ENCODE data around the gene NDFIP1.

The NDFIP1 gene

DNA sequence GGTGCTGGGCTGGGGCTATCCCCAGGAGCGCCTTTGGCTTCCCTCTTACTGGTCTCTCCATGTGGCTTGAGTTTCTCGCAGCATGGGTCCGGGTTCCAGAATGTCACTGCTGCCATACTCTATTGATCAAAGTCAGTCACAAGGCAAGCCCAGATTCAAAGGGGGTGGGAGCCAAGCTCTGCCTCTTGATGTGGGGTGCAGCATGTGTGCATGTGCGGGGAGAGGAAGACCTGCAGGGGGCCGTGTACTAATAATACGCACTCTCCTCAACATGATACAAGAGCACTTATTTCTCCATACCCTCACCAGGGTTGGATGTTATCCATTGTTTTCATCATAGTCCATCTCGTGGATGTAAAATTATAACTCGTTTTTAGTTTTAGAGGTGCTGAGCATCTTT is 81.2 kb downstream of the NDFIP1 start:
- DNase-seq (ENCODE audit: low read depth, low spot score): no peak

DNA sequence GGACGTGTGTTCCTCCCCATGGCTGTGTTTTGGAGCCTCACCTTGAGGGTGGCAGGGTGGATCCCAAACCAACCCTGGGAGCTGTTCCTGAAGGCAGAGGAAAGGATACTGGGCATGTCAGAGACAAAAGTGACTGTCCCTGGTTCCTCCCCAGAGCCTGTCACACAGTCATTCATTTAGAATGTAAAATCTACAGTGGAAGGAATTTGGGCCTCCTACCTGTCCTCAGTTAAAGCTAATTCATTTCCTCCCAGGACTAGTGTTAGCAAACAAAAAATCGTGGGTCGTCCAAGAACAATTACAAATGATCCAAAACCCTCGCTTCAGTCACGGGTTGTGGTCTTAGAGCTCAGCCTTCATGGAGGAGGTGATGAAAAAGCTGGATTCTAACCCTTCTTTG is 83.2 kb downstream of the NDFIP1 start:
- DNase-seq (ENCODE audit: low read depth, low spot score): no peak

GRCh38 chr5:142192286-142193113 is 83.9 kb downstream of the NDFIP1 start:
- DNase-seq (ENCODE audit: low read depth, low spot score): no peak

GRCh38 chr5:142193114-142193428 is 84.5 kb downstream of the NDFIP1 start:
- DNase-seq (ENCODE audit: low read depth, low spot score): no peak

DNA sequence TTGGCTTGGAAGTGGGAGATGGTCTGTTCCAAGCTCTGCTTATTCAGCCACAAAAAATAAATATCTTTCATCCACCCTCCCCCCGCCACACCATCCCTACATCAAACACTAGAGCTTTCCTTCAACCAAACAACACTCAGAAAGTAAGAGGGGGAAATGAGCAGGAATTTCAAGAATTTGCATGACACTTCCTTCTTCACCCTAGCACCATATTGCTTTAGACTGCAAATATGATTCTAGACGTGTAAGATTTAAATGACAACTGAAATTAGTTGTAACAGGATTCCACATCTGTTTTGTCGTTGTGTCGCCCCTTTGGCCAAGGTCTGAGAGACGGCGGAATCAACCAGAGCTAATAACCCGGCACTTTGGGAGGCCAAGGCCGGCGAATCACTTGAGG is 88.5 kb downstream of the NDFIP1 start:
- peak; percentile 61 for DNase-seq (ENCODE audit: low read depth, low spot score)

GRCh38 chr5:142197781-142198180 is 89.2 kb downstream of the NDFIP1 start:
- DNase-seq (ENCODE audit: low read depth, low spot score): no peak

GRCh38 chr5:142199388-142199787 is 90.8 kb downstream of the NDFIP1 start:
- no peak for DNase-seq (ENCODE audit: low read depth, low spot score)

GRCh38 chr5:142200387-142200786 is 91.8 kb downstream of the NDFIP1 start:
- DNase-seq (ENCODE audit: low read depth, low spot score): no peak

DNA sequence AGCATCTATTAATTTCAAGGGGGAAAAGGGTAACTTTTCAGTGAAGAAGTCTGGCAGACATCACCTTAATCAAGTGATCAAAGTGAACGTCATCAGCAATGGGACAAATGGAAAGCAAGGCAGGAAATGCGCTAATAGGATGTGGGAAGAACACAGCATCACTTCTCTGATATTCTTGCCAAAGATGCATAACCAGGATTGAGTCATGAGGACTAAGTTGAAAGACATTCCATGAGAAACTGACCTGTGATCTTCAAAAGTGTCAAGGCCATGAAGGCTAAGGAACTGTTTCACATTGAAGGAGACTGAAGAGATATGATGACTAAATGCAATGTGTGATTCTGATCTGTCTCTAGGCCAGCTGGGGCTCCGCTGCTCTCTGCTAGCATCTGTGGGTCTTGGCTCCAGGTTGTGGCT is 92.9 kb downstream of the NDFIP1 start:
- DNase-seq (ENCODE audit: low read depth, low spot score): no peak

DNA sequence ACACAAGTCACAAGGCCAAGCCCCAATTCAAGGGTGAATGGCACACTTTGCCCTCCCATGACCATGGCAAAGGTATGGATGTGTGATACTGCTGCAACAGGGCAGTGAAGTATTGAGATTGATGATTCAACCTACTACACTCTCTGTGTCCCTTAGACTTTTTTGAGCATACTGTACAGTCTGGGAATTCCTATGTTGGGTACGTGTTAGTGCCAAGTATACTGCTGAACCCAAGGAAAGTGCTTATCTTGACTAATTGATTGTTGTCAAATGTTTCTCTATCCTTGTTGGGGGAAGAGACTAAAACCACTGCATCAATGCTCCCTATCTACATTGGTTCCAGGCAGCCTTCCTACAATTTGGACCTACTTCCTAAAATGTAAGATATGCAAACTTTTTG is 93.7 kb downstream of the NDFIP1 start:
- DNase-seq (ENCODE audit: low read depth, low spot score): no peak

Data from iPS DF 19.7 (cell line).